Type B pancreatic cell (in vitro differentiated cells): Measurements from ENCODE around the gene SPAG8. TPM values are rescaled to one million over a fixed set of nuclear protein-coding genes. Genes with fewer than 3 reads are reported as not detected.

ENCODE experiments used
- DNase-seq: peaks from one replicate; pipeline ENCODE4 v3.0.0; 2021; ENCODE audit warnings: mixed read lengths; ENCODE audit not compliant: unreplicated experiment; ENCODE audit errors: extremely low spot score
- H3K27ac Mint-ChIP-seq: 2 replicates; pipeline ENCODE4 v1.8.0; 2021; ENCODE audit warnings: mild to moderate bottlenecking, mixed read lengths
- H3K27me3 Mint-ChIP-seq: 2 replicates; pipeline ENCODE4 v1.8.0; 2021; ENCODE audit warnings: mixed read lengths
- H3K36me3 Mint-ChIP-seq: 2 replicates; pipeline ENCODE4 v1.8.0; 2021; ENCODE audit warnings: mixed read lengths
- H3K4me1 Mint-ChIP-seq: one replicate; pipeline ENCODE4 v1.8.0; 2021; ENCODE audit warnings: mixed read lengths; ENCODE audit not compliant: unreplicated experiment
- H3K4me3 Mint-ChIP-seq: 2 replicates; pipeline ENCODE4 v1.8.0; 2021; ENCODE audit warnings: mild to moderate bottlenecking, mixed read lengths
- H3K9me3 Mint-ChIP-seq: 2 replicates; pipeline ENCODE4 v1.8.0; 2021; ENCODE audit warnings: mixed read lengths
- total RNA-seq: library from RNA; stranded (reverse); gene quantifications from 2 replicates; pipeline ENCODE4 v1.2.1, GENCODE V29; 2021; ENCODE audit warnings: low replicate concordance
- TF ChIP-seq, protein P1 (sequence below): fragments of 200-600 bp; sonication (generic); conservative IDR thresholded peaks from 2 replicates; pipeline ENCODE4 v1.5.0; 2021; ENCODE audit warnings: antibody characterized with exemption, mild to moderate bottlenecking

SPAG8 gene
- total RNA-seq, 1 donor from 2014 or later = 14.2 TPM

DNA sequence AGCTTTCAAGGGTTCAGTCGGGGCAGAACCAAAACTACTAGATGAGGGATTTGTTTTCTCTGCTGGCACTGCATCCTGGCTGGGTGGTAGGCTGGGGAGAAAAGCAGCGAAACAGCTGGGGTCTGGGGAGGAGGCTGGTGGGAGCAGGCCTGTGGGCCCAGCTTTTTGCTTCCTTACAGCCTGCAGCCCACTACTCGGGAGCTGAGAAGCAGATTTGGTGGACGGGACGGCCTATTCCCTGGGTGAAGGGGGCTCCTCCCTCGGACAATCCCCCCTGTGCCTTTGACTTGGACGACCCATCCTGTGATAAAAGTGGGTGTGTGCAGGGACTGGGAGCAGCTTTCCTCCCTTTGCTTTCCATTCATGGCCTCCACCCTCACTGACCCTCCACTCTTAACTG, 11.5 kb downstream of the SPAG8 start:
- Mint-ChIP-seq H3K4me3 (no peak overlapping the region), H3K36me3 (peaks cover 13% of the 10 kb centered on the region), H3K9me3 (no peaks in the 10 kb centered on the region), H3K4me1 (peaks cover 6% of the 10 kb centered on the region), H3K27ac (peak overlapping the region; percentile 15), H3K27me3 (no peaks in the 10 kb centered on the region)
- TF ChIP-seq, protein P1, sequence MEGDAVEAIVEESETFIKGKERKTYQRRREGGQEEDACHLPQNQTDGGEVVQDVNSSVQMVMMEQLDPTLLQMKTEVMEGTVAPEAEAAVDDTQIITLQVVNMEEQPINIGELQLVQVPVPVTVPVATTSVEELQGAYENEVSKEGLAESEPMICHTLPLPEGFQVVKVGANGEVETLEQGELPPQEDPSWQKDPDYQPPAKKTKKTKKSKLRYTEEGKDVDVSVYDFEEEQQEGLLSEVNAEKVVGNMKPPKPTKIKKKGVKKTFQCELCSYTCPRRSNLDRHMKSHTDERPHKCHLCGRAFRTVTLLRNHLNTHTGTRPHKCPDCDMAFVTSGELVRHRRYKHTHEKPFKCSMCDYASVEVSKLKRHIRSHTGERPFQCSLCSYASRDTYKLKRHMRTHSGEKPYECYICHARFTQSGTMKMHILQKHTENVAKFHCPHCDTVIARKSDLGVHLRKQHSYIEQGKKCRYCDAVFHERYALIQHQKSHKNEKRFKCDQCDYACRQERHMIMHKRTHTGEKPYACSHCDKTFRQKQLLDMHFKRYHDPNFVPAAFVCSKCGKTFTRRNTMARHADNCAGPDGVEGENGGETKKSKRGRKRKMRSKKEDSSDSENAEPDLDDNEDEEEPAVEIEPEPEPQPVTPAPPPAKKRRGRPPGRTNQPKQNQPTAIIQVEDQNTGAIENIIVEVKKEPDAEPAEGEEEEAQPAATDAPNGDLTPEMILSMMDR = no peak
- no peak for DNase-seq

DNA sequence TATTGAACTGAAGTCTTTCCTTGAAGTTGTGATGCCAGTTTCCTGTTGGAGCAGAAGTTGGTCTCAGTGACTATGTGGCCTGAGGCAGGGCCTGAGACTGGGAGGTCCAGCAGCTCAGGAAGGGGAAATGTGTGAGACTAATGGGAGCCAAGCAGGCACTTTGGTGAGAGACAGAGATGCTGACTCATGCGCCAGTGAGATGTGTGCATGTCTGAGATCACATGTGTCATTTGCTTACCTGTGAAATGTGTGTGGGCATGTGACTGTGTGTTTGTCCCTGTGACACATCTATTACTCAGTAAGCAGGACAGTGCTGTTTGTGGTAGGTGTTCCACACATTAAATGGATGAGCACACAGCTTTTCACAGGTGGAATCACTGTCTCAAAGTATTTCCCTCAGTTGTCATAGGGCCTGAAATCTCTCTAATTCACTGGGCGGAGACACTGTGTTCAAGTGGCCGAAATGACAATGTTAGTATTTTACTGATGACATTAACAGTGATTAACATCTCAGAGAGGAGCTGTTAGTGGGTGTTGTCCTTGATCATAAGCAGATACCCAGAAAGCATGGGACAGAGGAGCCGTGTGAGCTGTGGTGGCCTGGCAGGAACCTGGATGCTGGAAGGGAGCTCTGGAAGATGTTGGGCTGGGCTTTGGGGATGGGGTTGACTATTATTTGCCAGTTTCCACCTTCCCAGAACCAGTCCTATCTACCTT, 13.2 kb downstream of the SPAG8 start:
- Mint-ChIP-seq H3K9me3 (no peaks in the 10 kb centered on the region), H3K4me3 (no peak overlapping the region), H3K4me1 (peaks cover 16% of the 10 kb centered on the region), H3K36me3 (peaks cover 13% of the 10 kb centered on the region), H3K27ac (peak overlapping the region; percentile 68), H3K27me3 (no peaks in the 10 kb centered on the region)
- TF ChIP-seq, protein P1 = no peak
- no peak for DNase-seq

DNA sequence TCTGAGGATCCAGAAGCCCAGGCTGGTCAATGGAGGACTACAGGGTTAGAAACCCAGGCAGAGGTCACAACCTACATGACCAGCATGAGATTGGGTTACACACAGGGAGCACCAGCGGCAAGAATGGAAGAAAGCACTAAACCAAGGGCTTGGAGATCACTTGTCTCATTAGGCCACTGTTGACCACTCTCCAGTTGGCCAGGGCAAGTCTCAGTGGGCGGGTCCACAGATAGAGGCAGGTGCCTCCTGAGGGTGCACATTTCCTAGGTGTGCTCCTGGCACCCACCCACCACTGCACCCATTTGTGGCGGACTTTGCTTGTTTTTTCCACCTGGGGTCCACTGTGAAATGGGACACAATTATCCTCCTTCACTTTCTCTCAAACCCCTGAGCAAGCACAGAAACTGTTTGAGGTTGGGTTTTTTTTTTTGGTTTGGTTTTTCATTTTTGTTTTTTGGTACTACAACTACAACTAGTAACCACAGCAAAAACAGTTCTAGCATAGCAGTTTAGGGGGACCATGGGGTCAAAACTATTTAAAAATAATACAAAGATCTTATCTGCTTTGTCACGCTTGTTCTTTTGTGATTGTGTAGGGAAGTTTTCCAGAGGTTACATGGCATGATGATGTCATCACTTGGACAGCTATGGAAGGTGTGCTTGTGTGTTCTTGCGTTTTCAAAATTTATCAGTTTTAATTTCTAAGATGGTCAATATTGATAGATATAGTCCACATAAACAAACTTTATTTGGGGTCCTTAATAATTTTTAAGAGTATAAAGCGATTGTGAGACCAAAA, 14.6 kb downstream of the SPAG8 start:
- DNase-seq = no peak
- TF ChIP-seq, protein P1 = no peak
- no peak overlapping the region for H3K27ac Mint-ChIP-seq
- no peaks in the 10 kb centered on the region for H3K27me3 Mint-ChIP-seq
- H3K4me1 Mint-ChIP-seq = peaks cover 26% of the 10 kb centered on the region
- H3K36me3 Mint-ChIP-seq = peaks cover 13% of the 10 kb centered on the region
- H3K4me3 Mint-ChIP-seq = no peak overlapping the region
- H3K9me3 Mint-ChIP-seq = no peaks in the 10 kb centered on the region

DNA sequence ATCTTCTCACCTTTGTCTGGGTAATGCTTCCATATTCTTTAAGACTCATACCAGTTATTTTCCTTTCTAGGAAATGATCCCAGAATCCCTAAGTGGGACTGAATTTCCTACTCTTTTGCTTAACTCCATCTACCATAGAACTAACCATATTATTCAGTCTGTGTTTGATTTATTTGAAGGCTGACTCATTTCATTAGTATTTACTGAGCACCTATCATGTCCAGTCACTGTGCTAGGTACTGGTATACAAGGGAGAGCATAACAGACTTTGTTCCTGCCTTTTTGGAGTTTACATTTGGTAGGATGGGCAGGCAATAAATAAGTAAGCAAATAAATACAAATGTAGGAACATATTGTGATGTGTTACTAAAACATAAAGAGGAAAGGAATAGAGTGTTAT, 16.4 kb downstream of the SPAG8 start:
- peaks cover under 1% of the 10 kb centered on the region for H3K27me3 Mint-ChIP-seq
- peak overlapping the region; percentile 7 for H3K27ac Mint-ChIP-seq
- TF ChIP-seq, protein P1 = no peak
- peaks cover 3% of the 10 kb centered on the region for H3K36me3 Mint-ChIP-seq
- no peaks in the 10 kb centered on the region for H3K9me3 Mint-ChIP-seq
- DNase-seq = no peak
- H3K4me3 Mint-ChIP-seq = no peak overlapping the region
- H3K4me1 Mint-ChIP-seq = peaks cover 26% of the 10 kb centered on the region

DNA sequence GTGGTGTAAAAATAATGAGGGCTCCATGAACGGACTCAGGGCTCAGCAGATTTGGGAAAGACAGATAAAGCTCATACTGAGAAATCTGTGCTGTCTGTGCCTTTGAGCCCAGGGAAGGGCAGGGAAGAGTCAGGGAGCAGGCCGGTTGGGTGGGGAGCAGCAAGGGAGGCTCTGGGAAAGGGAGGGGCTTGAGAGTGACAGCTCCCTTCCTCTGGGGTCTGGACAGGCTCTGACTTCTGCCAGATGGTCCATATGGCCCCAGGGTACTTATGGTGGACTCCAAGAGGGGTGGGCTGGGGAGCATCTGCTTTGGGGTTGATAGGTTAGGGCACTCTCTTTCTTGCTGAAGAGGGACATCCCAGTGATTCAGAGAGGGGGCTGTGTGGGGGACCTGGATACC, 18.6 kb downstream of the SPAG8 start:
- Mint-ChIP-seq H3K4me3 (peak overlapping the region; percentile 3), H3K36me3 (no peaks in the 10 kb centered on the region), H3K4me1 (peaks cover 31% of the 10 kb centered on the region), H3K27me3 (peaks cover 7% of the 10 kb centered on the region), H3K9me3 (no peaks in the 10 kb centered on the region), H3K27ac (no peak overlapping the region)
- no peak for DNase-seq
- TF ChIP-seq, protein P1 = no peak
